K562 (cell line): ENCODE results near the gene RGMA. TPM values are rescaled to one million over a fixed set of nuclear protein-coding genes. Genes with fewer than 3 reads are reported as not detected.

Source experiments
- CTBP1 ChIP-seq: fragments of 450-650 bp; IDR thresholded peaks from 2 replicates; pipeline ENCODE4 v1.6.1; 2016; ENCODE audit warnings: borderline replicate concordance
- MNT ChIP-seq, 2 experiments: fragments of 450-650 bp; conservative IDR thresholded peaks; 2 replicates each; pipeline ENCODE4 v1.6.1; 2017; ENCODE audit warnings: mild to moderate bottlenecking in 2 of 2, moderate library complexity in 2 of 2
- YY1 ChIP-seq, 3 experiments: IDR thresholded peaks; 2 replicates each; pipeline ENCODE4 v1.6.1; 2011; ENCODE audit warnings: low read length in 2 of 3, mild to moderate bottlenecking in 2 of 3, moderate library complexity in 2 of 3, borderline replicate concordance in 1 of 3, control low read depth in 1 of 3, low read depth in 1 of 3; ENCODE audit not compliant: insufficient read depth in 3 of 3, insufficient replicate concordance in 2 of 3, control insufficient read depth in 1 of 3, insufficient read length in 1 of 3; ENCODE audit errors: extremely low read depth in 1 of 3
- polyA plus RNA-seq, 8 experiments: library from polyadenylated mRNA; depleted of rRNA in 4 of 8; stranded (reverse) in 5 of 8; unstranded in 3 of 8; fragments of >200 nt; fragmentation: Nextera tagmentation in 2 of 8; fragmentation: Illumina TruSeq in 1 of 8; extraction: Ambion mirVana in 2 of 8; extraction: Trizol in 1 of 8; gene quantifications; 2 replicates each; pipeline versions ENCODE4 v1.2.1 to v1.2.3, GENCODE V29; 2011 to 2014; ENCODE audit warnings: inconsistent platforms in 1 of 8, missing spikeins in 1 of 8
- total RNA-seq, 7 experiments: library from RNA; depleted of rRNA in 6 of 7; stranded (reverse); fragments of >200 nt in 6 of 7; fragmentation: Illumina TruSeq in 2 of 7; extraction: Trizol in 2 of 7; gene quantifications; 2 replicates each; pipeline versions ENCODE4 v1.2.1 to v1.2.3, GENCODE V29; 2011 to 2021; ENCODE audit warnings: low replicate concordance in 1 of 7

RGMA gene
- total and polyA plus RNA-seq, 9 of the 15 experiments (the other 6 are each of a cell fraction or from before 2014, with no cell fraction given): 0.03 to 0.05 (median 0.03) TPM; not detected in 6

- TF ChIP-seq MNT (conservative IDR thresholded peaks at IDR 0.05): peak in 1 of 2 experiments; percentile 30; a peak in 1 of 4 replicates
- TF ChIP-seq CTBP1: 0 out of 2 replicates have a peak, but pooled peaks have one; percentile 15
- peak in 1 of 3 experiments; percentile 52 for TF ChIP-seq YY1 (IDR thresholded peaks at IDR 0.05; ENCODE audit: borderline replicate concordance in 1 of 3, control insufficient read depth in 1 of 3, extremely low read depth in 1 of 3, insufficient read depth in 3 of 3, insufficient read length in 1 of 3, insufficient replicate concordance in 2 of 3, low read depth in 1 of 3, low read length in 2 of 3)
- TF ChIP-seq, all 486 proteins: peak for 14
These were observed 51.8 kb downstream of the RGMA start (continued) for GRCh38 chr15:93036951-93037819.
